Tongue (tissue), 2 donors: ENCODE data around the gene IFT43. TPM values are rescaled to one million over a fixed set of nuclear protein-coding genes. Genes with fewer than 3 reads are reported as not detected.

Experiments used
- DNase-seq: peaks from one replicate; pipeline ENCODE4 v3.0.0-alpha.2; 2015
- total RNA-seq: library from RNA; depleted of rRNA; stranded (reverse); fragments of >200 nt; gene quantifications from one replicate; pipeline ENCODE4 v1.2.3, GENCODE V29; 2014

The IFT43 gene
- total RNA-seq: 22.0 TPM

DNA sequence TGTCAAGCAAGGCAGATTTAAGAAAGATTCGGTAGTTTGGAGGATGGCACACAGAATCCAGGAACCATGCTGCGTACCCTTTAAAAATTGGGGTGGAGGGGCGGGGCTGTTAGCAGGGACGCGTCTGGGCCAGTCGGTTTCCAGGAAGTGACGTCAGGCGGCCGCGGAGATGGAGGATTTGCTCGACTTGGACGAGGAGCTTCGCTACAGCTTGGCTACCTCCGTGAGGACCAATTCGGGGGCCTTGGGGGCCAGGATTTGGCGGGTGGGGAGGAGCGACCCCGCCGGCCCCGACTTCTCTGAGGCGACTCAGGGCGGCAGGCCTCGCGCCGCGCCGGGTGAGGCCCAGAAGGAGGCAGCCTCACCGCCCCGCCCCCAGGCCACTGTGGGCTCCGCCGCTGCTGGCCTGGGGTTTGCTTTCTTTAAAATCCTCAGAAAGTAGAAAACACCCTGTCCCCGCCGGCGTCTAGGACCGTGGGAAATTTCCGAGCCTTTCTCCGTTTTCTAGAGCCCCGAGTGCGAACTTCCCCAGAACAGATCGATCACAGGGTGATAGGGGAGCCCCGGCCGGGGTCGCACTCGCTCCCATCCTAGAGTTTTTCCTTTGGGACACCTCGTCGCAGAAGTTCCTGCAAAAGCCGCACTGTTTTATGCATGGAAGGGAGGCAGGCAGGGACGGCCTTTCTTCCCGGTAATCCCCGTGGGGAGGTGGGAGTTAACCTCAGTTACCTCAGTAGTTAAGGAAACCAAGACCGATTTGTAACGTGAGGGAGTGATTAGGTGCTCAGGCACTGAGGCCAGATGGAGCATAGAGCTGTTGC is at the start of gene IFT43:
IFT43 (plus strand) TSS at position 146 of the 821 bp plus-strand sequence; CDS start at position 170, 24 bp downstream.
- DNase-seq: peak; percentile 97

DNA sequence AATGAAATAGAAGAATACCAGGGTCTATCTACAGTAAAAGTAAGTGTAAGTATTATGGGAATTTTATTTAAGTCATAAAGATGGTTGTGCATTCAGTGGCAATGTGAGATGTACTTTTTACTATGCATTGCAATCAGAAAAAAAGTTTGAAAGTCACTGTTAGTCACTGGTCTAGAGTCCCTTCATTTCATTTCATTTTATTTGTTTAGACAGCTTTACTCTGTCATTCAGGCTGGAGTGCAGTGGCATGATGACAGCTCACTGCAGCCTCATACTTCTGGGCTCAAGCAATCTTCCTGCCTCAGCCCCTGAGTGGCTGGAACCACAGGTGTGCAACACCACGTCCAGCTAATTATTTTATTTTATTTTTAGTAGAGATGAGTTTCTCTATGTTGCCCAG is 46.4 kb upstream of the IFT43 start:
- DNase-seq: no peak

DNA sequence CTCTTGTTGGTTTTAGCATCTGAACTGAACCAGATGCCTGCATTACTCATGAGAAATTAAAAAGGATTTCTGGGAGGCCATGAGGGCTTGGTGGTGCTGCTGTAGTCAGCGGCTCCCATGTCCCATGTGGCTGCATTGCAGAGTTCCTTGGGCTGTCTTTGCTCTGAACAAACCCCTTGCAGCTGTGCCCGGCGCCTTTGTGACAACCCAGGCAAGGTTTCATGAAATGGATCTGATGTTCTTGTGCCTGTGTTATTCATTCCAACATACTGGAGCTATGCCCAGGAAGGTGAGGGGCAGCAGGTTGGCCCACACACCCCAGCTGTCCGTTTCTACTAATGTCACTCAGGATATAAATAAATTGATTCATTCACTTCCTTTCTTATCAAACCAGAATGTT is 44.5 kb upstream of the IFT43 start:
- peak; percentile 82 for DNase-seq

DNA sequence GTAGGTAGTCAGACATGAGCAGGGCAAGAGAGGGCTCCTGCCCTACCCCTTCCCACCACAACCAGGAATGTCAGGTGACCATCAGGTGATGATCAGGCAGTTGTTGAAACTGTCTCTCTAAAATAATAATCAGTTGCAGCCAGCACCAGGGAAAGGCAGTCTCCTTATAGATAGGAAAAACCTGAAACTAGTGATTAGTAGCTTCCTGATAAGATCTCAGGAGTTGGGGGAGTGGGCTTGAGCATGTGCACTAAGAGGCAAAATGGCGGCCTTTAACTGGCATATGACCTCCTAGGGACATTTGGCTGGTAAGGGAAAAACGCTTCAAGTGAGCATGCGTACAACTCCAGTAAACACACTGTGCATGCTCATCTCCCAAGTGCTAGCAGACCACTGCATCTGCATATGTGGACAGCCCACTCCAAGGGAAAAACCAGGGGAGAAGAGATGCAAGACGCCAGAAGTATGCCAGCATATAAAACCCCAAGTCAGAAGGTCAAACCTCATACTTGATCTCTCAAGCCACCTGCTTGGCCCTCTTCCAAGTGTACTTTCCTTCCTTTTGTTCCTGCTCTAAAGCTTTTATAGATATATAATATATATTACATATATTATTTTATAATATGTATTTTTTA is 40.8 kb upstream of the IFT43 start:
- DNase-seq: no peak

DNA sequence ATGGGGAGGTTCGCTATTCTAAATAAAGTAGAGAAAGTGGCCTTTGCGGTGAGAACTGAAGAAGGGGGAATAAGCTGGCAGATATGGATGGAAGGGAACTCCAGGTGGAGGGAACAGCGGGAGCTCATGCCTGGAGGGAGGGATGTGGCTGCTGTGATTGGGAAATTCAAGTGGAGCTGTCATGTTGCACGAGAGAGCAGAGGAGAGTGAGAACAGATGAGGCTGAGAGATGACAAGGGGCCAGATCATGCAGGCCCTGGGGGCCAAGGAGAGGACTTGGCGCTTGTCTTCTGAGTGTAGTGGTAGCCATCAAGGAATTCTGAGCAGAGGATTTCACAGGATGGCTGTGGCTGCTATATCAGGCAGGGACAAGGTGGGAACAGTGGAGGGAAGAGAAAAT is 38.8 kb upstream of the IFT43 start:
- no peak for DNase-seq

DNA sequence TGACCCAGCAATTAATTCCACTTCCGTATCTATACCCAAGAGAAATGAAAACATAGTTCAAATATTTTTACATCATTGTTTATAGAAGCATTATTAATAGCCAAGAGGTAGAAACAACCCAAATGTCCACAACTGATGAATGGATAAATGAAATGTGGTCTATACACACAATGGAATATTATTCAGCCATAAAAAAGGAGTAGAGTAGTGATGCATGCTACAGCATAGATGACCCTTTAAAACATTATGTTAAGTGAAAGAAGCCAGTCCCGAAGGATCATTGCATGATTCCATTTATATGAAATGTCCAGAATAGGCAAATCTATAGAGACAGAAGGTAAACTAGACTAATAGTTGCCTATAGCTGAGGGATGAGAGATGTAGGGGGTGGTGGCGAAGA is 33.1 kb upstream of the IFT43 start:
- DNase-seq: no peak

DNA sequence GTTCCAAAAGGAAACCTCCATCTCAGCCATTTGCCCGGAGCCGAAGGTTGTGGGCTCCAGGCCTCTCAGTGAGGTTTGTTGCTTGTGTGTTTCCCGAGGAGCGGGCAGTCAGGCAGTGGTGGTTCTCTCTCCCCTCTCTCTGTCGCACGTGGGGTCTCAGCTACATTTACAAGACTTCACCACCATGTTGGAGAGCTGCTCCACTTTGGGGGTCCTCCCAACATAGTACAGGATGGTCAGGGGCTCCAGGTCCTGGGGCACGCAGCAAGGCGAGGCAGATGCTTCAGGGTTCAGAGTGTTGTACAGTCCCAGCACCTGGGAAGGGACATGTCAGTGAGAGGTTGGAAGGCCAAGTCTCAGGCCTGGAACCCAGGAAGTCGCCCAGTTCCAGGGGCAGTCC is 26.5 kb upstream of the IFT43 start:
- DNase-seq: no peak

DNA sequence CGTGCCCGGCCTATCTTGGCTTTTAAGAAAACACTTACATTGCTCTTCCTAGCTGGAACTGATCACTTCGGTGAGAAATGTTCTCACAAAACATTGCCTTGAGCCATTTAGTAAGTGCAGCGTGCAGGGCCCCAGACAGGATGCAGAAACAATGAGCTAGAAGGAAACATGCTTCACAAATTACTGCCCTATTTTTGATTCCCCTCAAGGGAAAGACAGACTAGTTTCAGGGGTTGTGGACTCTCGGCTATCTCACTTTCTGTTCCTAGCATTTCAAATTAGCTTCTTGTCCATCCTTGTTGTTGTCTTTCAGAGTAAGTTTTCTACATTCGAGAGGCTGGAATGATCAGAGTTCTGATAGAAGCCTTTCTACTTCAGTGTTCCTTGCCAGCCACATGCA is 25.3 kb upstream of the IFT43 start:
- DNase-seq: no peak

DNA sequence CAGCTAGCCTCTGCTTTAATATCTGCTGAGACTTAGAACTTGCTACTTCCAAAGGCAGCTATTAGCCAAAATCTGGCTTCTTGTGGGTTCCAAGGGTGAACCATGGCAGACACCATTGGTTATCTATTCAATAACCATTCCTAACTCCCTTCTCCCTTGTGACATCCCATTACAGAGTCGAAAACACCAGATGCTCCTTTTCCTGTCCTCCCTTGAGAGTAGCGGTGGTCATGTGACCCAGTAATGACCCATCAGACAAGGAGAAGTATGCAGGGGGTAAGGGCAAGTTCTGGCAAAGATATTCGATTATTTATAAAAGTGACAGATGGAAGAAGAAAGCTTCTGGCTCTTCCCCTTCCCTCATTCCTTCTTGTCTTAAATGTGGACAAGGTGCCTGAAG is 23.9 kb upstream of the IFT43 start:
- DNase-seq: no peak

DNA sequence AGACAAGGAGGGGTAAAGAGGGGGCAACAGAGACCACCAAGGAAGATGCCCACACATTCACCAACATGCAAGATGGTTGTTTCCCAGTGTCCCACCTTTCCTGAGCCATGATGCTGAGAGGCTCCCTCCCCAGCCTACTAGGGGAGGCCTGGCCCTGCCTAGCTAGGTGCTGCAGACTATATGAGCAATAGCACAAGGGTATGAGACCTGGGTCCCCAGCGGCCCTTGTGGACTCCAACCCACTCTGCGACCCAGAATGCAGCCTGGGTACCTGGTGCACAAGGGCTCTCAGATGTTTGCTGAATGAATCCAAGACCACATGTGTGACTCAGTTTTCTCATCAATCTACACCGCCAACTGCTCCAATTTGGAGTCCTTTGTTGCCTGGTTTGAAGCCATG is 17.7 kb upstream of the IFT43 start:
- no peak for DNase-seq

DNA sequence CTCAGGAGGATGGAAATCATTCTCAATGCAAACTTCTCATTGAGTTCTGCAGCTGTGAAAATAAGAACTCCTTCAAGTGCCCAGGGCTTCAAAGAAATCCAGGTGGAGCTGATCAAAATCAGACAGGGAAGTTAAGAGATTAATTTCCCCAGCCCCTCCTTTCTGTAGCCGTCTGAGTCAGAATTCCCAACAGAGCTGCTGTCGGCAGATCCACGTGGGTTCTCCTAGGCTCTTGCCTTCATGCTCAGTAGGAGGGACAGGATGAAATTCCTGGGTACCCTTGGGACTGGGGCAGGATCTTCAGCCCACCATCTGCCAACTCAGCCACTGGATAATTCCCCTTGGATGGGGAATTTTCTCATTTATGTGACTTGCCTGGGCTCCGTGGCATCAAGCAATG is 17.1 kb upstream of the IFT43 start:
- DNase-seq: no peak

DNA sequence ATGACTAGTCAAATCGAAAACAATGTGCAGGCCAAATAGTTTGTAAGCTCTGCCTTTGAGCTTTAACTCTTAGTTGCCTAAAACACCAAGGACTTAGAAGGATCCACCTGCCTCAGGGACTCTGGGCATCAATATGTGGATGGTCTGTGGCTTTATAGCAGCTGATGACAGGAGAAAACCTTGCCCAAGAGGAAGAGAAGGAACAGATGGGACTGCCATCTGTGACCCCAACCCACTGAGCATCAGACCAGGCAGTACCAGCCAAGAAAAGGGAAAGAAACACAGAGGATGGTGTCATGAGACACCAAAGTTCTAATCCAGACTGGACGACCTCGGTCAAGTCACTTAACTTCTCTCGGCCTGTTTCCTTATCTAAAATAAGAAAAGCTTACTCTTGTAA is 16.4 kb upstream of the IFT43 start:
- DNase-seq: no peak

DNA sequence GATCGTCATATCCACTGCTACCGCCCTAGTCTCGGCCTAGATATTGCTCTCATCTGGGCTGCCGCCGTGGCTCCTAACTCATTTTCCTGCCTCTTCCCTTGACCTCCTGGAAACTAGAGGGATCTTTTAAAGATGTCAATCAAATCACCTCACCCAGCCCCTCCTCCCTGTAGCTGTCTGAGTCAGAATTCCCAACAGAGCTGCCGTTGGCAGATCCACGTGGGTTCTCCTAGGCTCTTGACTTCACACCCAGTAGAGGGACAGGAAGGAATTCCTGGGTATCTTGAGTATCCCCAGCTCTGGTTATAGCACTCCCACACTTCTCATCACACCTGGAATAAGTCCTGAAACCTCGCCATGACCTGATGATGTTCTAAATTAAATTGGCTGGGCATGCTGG is 15.7 kb upstream of the IFT43 start:
- no peak for DNase-seq

DNA sequence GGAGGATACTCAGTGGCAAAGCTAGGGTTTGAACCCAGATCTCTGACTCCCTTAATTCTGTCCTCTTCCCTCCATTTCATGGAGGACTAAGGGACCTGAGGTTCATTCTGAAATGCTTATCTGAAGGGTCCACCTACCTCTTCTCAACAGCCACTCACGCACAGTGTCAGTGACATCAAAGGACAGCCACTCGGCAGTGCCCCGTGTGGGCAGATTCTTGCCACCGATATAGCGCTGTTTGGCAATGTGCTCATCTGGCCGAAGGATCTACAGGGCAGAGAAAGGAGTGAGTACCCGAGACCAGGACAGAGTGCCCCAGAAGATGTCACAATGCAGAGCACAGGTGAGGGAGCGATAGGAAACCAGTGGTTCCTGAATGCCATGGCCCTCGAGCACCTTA is 14.6 kb upstream of the IFT43 start:
- no peak for DNase-seq

DNA sequence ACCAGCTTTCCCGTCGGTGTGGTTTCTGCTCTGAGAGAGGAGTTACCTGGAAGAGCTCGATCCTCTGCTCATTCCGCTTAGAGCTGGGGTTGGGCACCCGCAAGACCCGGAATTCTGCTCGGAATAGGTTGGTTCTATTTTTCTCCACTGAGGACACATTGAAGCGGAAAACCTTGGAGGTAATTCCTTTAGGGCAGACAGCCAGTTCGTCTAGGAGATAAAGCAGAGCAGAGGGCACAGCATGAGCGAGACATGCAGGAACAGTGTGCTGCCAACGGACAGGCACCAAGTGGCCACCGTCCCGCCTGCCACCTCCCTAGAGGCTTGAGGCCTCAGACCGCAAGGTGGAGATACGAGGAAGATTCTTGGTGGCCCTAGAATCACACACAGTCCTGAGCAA is 14.1 kb upstream of the IFT43 start:
- DNase-seq: no peak

DNA sequence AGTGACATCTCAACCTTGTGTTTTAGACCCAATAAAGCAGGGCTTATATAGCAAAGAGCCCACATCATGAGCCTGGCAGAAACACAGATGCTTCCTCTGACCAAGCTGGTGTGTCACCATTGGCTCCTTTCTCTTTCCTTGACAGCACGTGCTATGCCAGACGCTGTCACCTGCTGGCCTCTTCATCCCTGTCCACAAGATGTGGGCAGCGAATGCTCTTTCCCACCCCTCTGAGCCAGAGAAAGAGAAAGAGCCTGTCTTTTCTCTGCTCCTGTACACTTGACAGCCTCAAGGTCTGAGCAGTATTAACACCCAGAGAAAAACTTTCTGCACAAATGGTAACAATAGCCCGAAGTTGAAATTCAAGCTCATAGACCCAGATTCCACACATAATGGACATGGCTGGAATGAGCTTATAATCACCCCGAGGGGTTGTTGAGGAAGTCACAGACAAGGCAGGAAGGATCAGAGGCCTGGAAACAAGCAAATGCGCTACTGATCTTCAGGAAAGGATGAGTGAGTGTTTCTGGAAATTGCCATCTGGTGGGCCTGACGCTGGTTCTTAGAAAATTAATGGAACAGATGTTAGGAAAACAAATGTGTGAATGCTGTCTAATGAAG is 12.7 kb upstream of the IFT43 start:
- peak; percentile 48 for DNase-seq

DNA sequence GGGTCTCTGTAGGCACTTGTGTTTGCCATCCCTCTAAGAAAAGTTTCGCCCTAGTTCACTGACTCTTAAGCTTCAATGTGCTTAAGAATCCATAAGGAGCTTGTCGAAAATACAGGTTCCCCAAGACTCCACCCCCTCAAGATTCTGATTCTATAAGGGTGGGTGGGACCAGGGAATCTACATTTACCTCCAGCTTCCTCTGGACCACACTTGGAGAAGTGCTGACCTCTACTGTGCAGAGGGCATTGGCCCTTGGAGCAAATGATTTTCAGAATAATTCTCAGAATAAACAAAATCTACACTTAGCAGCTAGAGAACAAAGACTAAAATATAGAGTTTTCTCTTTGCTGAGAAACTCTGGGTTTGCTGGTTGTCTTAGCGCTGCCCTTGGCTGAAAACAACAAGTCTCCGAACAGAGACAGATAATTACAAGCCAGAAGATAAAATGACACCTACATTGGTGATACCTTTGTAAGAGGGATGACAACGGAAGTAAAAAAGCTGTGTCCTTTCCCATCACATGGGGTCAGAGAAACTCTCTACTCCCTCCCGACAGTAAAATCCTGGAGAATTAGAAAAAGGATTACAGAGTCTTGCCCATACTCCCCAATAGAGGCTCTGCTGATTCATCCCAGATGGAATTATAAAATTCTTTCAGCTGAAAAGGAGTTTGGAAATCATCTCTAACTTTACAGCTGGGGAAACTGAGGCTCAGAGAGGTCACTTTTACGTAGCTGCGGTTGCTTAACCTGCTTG is 8.6 kb upstream of the IFT43 start:
- DNase-seq: no peak

DNA sequence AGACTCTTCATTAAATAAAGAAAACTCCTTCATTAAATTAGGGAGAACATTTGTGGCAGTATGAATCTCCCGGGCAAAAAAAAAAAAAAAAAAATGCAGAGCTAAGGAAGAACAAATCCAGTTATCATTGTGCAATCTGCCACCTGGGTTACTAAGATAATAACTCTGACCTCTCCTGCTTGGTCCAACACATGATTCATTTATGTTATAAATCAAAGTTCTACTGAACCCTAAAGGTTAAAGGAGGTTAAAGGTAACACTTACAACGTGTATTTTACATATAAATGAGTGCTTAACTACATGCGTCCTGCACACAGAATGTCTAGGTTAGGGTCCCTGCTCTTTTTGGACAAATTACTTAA is 8.0 kb upstream of the IFT43 start:
- no peak for DNase-seq

DNA sequence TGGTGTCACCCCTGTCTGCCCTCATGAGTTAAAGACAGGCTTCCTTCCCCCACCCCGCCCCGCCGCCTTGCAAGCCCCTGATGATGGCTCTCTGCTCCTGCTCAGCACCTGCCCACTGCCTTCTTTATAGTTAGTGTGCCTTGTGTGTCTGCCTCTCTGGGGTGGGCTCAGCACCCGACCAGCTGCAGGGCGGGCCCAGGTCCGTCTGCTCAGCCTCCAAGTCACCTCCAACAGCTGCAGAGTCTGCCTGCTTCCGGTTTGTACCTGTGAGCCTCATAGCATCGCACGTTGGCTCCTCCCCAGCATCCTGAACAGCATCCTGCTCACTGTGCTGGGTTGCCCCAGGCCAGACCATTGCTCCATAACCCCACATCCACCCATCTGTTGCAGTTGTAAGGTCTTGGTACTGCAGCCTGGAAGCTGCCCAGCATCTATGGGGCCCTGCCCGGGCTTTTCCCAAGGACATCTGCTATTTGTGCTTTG is 7.3 kb upstream of the IFT43 start:
- peak; percentile 24 for DNase-seq

DNA sequence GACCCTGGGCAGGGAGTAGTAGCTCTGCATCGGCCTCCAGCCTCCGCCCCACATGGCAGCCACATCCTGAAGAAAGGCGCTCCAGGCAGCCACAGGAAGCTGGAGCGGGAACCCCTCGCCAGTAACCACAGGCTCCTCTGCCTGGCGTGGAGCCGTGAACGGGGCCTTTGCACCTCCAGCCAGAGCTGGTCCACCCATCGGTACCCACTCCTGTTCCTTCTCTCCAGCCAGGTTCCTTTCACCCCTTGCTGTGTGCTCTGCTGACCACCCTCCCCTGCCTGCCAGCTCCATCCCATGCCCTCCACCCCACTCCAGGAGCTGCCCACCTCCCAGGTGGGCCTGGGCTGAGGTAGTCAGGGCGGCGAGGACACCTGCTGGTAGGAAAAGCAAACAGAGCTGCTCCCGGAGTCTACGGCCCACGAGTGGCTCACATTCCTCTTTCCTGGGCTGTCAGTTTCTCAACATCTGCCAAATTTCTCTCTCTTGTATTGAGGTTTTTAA is 6.4 kb upstream of the IFT43 start:
- DNase-seq: peak; percentile 72

DNA sequence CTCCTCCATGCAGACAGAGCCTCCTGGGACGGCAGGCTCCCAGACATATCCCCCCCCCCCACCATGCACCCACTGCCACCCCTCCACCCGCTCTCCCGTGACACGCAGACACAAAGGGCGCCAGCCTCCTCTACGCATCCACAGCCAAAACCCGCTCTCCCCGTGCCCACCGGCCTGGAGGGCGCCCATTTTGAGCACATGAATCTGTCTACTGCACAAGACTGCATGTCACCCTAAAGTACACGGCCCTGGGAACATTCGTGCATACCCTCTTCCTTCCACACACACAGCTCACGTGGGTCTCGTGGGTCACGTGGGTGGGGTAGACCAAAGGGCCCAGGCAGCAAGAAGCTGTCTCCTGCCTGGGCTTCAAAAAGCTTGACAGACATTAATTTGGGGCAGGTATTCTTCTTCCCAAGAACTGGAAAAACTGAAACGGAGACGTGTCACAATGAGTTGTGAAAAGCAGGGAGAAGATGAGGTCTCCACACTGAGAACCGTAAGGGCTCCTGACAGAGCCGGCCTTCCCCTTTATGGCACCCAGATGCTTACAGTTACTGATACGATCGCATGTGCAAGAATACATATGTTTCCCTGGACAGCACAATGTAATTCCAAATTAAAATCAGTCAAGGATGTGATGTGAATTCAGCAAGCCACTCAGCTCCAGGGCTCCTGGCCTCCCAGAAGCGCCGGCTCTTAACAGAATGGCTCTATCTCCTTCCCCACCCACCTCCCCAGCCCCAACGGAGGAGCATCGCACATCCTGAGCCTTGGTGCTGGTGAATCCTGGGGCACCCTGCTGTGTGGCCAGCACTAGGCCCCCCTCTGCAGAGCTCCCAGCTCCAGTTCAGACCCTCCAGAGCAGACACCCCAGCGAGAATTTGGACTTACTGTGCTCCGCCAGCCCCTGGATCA is 5.7 kb upstream of the IFT43 start:
- peak; percentile 38 for DNase-seq
